ENCODE measurements around the gene MYO10.

DNA sequence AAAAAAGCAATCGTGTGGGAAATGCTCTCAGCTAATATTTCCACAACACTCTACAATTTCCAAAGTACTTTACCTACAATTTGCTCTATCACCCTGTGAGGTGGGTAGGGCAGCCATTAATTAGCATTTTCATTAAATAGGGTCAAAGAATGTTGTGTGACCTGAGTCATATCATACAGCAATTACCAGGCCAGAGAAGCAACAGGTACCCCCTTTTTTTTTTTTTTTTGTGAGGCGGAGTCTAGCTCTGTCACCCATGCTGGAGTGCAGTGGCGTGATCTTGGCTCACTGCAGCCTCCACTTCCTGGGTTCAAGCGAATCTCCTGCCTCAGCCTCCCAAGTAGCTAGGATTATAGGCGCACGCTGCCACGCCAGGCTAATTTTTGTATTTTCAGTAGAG lies 210.5 kb downstream of the MYO10 start:
- TF ChIP-seq, protein P1, sequence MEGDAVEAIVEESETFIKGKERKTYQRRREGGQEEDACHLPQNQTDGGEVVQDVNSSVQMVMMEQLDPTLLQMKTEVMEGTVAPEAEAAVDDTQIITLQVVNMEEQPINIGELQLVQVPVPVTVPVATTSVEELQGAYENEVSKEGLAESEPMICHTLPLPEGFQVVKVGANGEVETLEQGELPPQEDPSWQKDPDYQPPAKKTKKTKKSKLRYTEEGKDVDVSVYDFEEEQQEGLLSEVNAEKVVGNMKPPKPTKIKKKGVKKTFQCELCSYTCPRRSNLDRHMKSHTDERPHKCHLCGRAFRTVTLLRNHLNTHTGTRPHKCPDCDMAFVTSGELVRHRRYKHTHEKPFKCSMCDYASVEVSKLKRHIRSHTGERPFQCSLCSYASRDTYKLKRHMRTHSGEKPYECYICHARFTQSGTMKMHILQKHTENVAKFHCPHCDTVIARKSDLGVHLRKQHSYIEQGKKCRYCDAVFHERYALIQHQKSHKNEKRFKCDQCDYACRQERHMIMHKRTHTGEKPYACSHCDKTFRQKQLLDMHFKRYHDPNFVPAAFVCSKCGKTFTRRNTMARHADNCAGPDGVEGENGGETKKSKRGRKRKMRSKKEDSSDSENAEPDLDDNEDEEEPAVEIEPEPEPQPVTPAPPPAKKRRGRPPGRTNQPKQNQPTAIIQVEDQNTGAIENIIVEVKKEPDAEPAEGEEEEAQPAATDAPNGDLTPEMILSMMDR (conservative IDR thresholded peaks at IDR 0.05; ENCODE audit: low read depth in 2 of 2), result no peak
- TF ChIP-seq EZH2phosphoT487 (IDR thresholded peaks at IDR 0.05; ENCODE audit: unreplicated experiment) (no peak), ZNF114 (CRISPR knock-in tag; IDR thresholded peaks at IDR 0.05) (no peak), EZH2 (IDR thresholded peaks at IDR 0.05; ENCODE audit: low read depth, unreplicated experiment) (no peak), POLR2AphosphoS5 (IDR thresholded peaks at IDR 0.05; ENCODE audit: low read depth) (no peak), CREB1 (CRISPR knock-in tag; IDR thresholded peaks at IDR 0.05; ENCODE audit: low read depth) (no peak), NANOG (IDR thresholded peaks at IDR 0.05; ENCODE audit: borderline replicate concordance) (no peak), JUNB (IDR thresholded peaks at IDR 0.05; ENCODE audit: unreplicated experiment) (no peak), ZNF331 (CRISPR knock-in tag; IDR thresholded peaks at IDR 0.05; ENCODE audit: low read depth) (no peak), STAT1 (IDR thresholded peaks at IDR 0.05; ENCODE audit: unreplicated experiment) (no peak)
- TF ChIP-seq, protein P2, sequence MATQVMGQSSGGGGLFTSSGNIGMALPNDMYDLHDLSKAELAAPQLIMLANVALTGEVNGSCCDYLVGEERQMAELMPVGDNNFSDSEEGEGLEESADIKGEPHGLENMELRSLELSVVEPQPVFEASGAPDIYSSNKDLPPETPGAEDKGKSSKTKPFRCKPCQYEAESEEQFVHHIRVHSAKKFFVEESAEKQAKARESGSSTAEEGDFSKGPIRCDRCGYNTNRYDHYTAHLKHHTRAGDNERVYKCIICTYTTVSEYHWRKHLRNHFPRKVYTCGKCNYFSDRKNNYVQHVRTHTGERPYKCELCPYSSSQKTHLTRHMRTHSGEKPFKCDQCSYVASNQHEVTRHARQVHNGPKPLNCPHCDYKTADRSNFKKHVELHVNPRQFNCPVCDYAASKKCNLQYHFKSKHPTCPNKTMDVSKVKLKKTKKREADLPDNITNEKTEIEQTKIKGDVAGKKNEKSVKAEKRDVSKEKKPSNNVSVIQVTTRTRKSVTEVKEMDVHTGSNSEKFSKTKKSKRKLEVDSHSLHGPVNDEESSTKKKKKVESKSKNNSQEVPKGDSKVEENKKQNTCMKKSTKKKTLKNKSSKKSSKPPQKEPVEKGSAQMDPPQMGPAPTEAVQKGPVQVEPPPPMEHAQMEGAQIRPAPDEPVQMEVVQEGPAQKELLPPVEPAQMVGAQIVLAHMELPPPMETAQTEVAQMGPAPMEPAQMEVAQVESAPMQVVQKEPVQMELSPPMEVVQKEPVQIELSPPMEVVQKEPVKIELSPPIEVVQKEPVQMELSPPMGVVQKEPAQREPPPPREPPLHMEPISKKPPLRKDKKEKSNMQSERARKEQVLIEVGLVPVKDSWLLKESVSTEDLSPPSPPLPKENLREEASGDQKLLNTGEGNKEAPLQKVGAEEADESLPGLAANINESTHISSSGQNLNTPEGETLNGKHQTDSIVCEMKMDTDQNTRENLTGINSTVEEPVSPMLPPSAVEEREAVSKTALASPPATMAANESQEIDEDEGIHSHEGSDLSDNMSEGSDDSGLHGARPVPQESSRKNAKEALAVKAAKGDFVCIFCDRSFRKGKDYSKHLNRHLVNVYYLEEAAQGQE (IDR thresholded peaks at IDR 0.05; ENCODE audit: unreplicated experiment), result no peak
- TF ChIP-seq, protein P3, sequence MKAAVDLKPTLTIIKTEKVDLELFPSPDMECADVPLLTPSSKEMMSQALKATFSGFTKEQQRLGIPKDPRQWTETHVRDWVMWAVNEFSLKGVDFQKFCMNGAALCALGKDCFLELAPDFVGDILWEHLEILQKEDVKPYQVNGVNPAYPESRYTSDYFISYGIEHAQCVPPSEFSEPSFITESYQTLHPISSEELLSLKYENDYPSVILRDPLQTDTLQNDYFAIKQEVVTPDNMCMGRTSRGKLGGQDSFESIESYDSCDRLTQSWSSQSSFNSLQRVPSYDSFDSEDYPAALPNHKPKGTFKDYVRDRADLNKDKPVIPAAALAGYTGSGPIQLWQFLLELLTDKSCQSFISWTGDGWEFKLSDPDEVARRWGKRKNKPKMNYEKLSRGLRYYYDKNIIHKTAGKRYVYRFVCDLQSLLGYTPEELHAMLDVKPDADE (IDR thresholded peaks at IDR 0.05), result no peak
- TF ChIP-seq, protein P4, sequence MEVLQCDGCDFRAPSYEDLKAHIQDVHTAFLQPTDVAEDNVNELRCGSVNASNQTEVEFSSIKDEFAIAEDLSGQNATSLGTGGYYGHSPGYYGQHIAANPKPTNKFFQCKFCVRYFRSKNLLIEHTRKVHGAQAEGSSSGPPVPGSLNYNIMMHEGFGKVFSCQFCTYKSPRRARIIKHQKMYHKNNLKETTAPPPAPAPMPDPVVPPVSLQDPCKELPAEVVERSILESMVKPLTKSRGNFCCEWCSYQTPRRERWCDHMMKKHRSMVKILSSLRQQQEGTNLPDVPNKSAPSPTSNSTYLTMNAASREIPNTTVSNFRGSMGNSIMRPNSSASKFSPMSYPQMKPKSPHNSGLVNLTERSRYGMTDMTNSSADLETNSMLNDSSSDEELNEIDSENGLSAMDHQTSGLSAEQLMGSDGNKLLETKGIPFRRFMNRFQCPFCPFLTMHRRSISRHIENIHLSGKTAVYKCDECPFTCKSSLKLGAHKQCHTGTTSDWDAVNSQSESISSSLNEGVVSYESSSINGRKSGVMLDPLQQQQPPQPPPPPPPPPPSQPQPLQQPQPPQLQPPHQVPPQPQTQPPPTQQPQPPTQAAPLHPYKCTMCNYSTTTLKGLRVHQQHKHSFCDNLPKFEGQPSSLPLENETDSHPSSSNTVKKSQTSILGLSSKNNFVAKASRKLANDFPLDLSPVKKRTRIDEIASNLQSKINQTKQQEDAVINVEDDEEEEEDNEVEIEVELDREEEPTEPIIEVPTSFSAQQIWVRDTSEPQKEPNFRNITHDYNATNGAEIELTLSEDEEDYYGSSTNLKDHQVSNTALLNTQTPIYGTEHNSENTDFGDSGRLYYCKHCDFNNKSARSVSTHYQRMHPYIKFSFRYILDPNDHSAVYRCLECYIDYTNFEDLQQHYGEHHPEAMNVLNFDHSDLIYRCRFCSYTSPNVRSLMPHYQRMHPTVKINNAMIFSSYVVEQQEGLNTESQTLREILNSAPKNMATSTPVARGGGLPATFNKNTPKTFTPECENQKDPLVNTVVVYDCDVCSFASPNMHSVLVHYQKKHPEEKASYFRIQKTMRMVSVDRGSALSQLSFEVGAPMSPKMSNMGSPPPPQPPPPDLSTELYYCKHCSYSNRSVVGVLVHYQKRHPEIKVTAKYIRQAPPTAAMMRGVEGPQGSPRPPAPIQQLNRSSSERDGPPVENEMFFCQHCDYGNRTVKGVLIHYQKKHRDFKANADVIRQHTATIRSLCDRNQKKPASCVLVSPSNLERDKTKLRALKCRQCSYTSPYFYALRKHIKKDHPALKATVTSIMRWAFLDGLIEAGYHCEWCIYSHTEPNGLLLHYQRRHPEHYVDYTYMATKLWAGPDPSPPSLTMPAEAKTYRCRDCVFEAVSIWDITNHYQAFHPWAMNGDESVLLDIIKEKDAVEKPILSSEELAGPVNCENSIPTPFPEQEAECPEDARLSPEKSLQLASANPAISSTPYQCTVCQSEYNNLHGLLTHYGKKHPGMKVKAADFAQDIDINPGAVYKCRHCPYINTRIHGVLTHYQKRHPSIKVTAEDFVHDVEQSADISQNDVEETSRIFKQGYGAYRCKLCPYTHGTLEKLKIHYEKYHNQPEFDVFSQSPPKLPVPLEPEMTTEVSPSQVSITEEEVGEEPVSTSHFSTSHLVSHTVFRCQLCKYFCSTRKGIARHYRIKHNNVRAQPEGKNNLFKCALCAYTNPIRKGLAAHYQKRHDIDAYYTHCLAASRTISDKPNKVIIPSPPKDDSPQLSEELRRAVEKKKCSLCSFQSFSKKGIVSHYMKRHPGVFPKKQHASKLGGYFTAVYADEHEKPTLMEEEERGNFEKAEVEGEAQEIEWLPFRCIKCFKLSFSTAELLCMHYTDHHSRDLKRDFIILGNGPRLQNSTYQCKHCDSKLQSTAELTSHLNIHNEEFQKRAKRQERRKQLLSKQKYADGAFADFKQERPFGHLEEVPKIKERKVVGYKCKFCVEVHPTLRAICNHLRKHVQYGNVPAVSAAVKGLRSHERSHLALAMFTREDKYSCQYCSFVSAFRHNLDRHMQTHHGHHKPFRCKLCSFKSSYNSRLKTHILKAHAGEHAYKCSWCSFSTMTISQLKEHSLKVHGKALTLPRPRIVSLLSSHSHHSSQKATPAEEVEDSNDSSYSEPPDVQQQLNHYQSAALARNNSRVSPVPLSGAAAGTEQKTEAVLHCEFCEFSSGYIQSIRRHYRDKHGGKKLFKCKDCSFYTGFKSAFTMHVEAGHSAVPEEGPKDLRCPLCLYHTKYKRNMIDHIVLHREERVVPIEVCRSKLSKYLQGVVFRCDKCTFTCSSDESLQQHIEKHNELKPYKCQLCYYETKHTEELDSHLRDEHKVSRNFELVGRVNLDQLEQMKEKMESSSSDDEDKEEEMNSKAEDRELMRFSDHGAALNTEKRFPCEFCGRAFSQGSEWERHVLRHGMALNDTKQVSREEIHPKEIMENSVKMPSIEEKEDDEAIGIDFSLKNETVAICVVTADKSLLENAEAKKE (CRISPR knock-in tag; IDR thresholded peaks at IDR 0.05), result no peak

Measured in GM23338 (cell line).